HL-60 (cell line): ENCODE data around the gene CHST3.
A peak's percentile ranks its signal among the peaks of the same experiment; 100 is the strongest.

Source experiments
- GABPA ChIP-seq: IDR thresholded peaks from 2 replicates; pipeline ENCODE4 v1.6.1; 2012; ENCODE audit warnings: low read depth
- POLR2AphosphoS5 ChIP-seq: IDR thresholded peaks from 2 replicates; pipeline ENCODE4 v1.6.1; 2012; ENCODE audit warnings: low read depth
- SPI1 ChIP-seq: IDR thresholded peaks from 2 replicates; pipeline ENCODE4 v1.6.1; 2012; ENCODE audit warnings: low read depth, mild to moderate bottlenecking, borderline replicate concordance
- TF ChIP-seq, protein P1 (sequence below): IDR thresholded peaks from one replicate; pipeline ENCODE4 v1.5.1; 2011; ENCODE audit warnings: low read length, control low read depth, inconsistent platforms; ENCODE audit not compliant: insufficient read depth
- TF ChIP-seq, protein P2 (sequence below): IDR thresholded peaks from 2 replicates; pipeline ENCODE4 v1.6.1; 2012; ENCODE audit warnings: low read depth; ENCODE audit not compliant: insufficient replicate concordance

DNA sequence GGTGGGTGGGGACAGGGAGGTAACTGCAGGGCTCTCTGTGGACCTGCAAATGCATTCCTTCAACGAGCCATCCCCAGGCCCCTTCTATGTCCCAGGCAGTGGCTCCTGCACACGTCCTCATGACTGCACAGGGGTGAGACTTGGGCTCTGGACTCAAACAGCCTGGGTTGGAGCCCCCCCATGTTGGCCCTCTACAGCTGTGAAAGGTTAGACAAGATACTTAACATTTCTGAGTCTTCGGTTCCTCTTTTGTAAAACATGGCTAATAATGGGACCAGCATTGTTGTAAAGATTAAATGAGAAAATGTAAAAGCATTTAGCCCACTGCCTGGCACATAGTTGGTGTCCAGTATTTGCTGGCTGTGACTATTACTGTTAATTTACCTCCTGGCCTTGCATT, 41.8 kb downstream of the CHST3 start:
- TF ChIP-seq, protein P1, sequence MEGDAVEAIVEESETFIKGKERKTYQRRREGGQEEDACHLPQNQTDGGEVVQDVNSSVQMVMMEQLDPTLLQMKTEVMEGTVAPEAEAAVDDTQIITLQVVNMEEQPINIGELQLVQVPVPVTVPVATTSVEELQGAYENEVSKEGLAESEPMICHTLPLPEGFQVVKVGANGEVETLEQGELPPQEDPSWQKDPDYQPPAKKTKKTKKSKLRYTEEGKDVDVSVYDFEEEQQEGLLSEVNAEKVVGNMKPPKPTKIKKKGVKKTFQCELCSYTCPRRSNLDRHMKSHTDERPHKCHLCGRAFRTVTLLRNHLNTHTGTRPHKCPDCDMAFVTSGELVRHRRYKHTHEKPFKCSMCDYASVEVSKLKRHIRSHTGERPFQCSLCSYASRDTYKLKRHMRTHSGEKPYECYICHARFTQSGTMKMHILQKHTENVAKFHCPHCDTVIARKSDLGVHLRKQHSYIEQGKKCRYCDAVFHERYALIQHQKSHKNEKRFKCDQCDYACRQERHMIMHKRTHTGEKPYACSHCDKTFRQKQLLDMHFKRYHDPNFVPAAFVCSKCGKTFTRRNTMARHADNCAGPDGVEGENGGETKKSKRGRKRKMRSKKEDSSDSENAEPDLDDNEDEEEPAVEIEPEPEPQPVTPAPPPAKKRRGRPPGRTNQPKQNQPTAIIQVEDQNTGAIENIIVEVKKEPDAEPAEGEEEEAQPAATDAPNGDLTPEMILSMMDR: no peak
- TF ChIP-seq POLR2AphosphoS5 (no peak), GABPA (no peak), SPI1 (peak; percentile 13; the same call in 1 of the 2 replicates)
- TF ChIP-seq, protein P2, sequence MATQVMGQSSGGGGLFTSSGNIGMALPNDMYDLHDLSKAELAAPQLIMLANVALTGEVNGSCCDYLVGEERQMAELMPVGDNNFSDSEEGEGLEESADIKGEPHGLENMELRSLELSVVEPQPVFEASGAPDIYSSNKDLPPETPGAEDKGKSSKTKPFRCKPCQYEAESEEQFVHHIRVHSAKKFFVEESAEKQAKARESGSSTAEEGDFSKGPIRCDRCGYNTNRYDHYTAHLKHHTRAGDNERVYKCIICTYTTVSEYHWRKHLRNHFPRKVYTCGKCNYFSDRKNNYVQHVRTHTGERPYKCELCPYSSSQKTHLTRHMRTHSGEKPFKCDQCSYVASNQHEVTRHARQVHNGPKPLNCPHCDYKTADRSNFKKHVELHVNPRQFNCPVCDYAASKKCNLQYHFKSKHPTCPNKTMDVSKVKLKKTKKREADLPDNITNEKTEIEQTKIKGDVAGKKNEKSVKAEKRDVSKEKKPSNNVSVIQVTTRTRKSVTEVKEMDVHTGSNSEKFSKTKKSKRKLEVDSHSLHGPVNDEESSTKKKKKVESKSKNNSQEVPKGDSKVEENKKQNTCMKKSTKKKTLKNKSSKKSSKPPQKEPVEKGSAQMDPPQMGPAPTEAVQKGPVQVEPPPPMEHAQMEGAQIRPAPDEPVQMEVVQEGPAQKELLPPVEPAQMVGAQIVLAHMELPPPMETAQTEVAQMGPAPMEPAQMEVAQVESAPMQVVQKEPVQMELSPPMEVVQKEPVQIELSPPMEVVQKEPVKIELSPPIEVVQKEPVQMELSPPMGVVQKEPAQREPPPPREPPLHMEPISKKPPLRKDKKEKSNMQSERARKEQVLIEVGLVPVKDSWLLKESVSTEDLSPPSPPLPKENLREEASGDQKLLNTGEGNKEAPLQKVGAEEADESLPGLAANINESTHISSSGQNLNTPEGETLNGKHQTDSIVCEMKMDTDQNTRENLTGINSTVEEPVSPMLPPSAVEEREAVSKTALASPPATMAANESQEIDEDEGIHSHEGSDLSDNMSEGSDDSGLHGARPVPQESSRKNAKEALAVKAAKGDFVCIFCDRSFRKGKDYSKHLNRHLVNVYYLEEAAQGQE: no peak
